MM.1S (cell line): ENCODE results near the gene PLXND1.

Source experiments
- CTCF ChIP-seq: fragments of 300-600 bp; sonication (generic); IDR thresholded peaks from 2 replicates; pipeline ENCODE4 v1.5.1; 2016; ENCODE audit warnings: antibody characterized with exemption, low read length, mixed read lengths
- EZH2 ChIP-seq: fragments of 300-600 bp; sonication (generic); optimal IDR thresholded peaks from 2 replicates; pipeline ENCODE3; 2017; ENCODE audit warnings: low read depth, mild to moderate bottlenecking, antibody characterized with exemption, low read length, mixed read lengths
- EZH2phosphoT487 ChIP-seq: fragments of 300-600 bp; sonication (generic); IDR thresholded peaks from 2 replicates; pipeline ENCODE4 v1.6.1; 2018; ENCODE audit warnings: antibody characterized with exemption, low read length

- peak; percentile 54 for TF ChIP-seq CTCF
- no peak for TF ChIP-seq EZH2phosphoT487
- TF ChIP-seq EZH2 = no peak
Observed at GRCh38 chr3:129650256-129650872, 43.9 kb upstream of the PLXND1 start.
